GM21825 (cell line): Measurements from ENCODE around the gene ELP6.

Experiments
- ATAC-seq: cut with Tn5 transposase; IDR thresholded peaks from one replicate; pipeline ENCODE4 v1.9.1; 2021; ENCODE audit warnings: mild to moderate bottlenecking, moderate library complexity; ENCODE audit not compliant: unreplicated experiment

Gene ELP6

GRCh38 chr3:47513125-47513929 is at the start of gene ELP6:
Gene ELP6 (minus strand): TSS chr3:47513712. CDS start chr3:47513590, 122 bp downstream.
- ATAC-seq = peak; percentile 93

- no peak for ATAC-seq
These were observed 42.8 kb upstream of the ELP6 start for GRCh38 chr3:47556351-47556750.

- ATAC-seq = no peak
These were observed 40.8 kb upstream of the ELP6 start for GRCh38 chr3:47554335-47554734.

GRCh38 chr3:47553407-47553806 is 39.9 kb upstream of the ELP6 start:
- ATAC-seq = no peak

- ATAC-seq = no peak
These were observed 29.1 kb upstream of the ELP6 start for GRCh38 chr3:47542471-47543173.

GRCh38 chr3:47541583-47542108 is 28.1 kb upstream of the ELP6 start:
- ATAC-seq = no peak

- ATAC-seq = no peak
These were observed 26.8 kb upstream of the ELP6 start for GRCh38 chr3:47540281-47540680.

GRCh38 chr3:47536967-47537366 is 23.5 kb upstream of the ELP6 start:
- ATAC-seq = no peak

GRCh38 chr3:47536221-47536891 is 22.8 kb upstream of the ELP6 start:
- no peak for ATAC-seq

- no peak for ATAC-seq
These were observed 20.5 kb upstream of the ELP6 start for GRCh38 chr3:47533996-47534454.

- no peak for ATAC-seq
These were observed 20.0 kb upstream of the ELP6 start for GRCh38 chr3:47533481-47533880.

- no peak for ATAC-seq
These were observed 14.6 kb upstream of the ELP6 start for GRCh38 chr3:47527952-47528725.

GRCh38 chr3:47525617-47526016 is 12.1 kb upstream of the ELP6 start:
- no peak for ATAC-seq

- no peak for ATAC-seq
These were observed 10.0 kb upstream of the ELP6 start for GRCh38 chr3:47523310-47524073.

- no peak for ATAC-seq
These were observed 8.8 kb upstream of the ELP6 start for GRCh38 chr3:47522082-47522987.

GRCh38 chr3:47520756-47521155 is 7.2 kb upstream of the ELP6 start:
- no peak for ATAC-seq

GRCh38 chr3:47517937-47518336 is 4.4 kb upstream of the ELP6 start:
- ATAC-seq = no peak

GRCh38 chr3:47515864-47516319 is 2.4 kb upstream of the ELP6 start:
- no peak for ATAC-seq

GRCh38 chr3:47515100-47515499 is 1.6 kb upstream of the ELP6 start:
- ATAC-seq = no peak
